WI38 (cell line): ENCODE measurements around the gene SMAD3.

Experiments
- H3K4me3 ChIP-seq: 2 replicates; pipeline ENCODE4 v1.5.1; 2011; ENCODE audit warnings: low read depth, mild to moderate bottlenecking, control low read depth, low read length
- CTCF ChIP-seq: IDR thresholded peaks from 2 replicates; pipeline ENCODE4 v1.5.1; 2012; ENCODE audit warnings: low read depth, mild to moderate bottlenecking, control low read depth, low read length

Gene SMAD3

GRCh38 chr15:67164401-67164791 lies 99.0 kb downstream of the SMAD3 start:
- no peak overlapping the region for H3K4me3 ChIP-seq
- no peak for TF ChIP-seq CTCF

- TF ChIP-seq CTCF: no peak
- no peak overlapping the region for H3K4me3 ChIP-seq
Observed at GRCh38 chr15:67164811-67165253, 99.4 kb downstream of the SMAD3 start.

GRCh38 chr15:67165254-67166253 lies 100.2 kb downstream of the SMAD3 start:
- no peak overlapping the region for H3K4me3 ChIP-seq

GRCh38 chr15:67166280-67167009 lies 101.0 kb downstream of the SMAD3 start:
- TF ChIP-seq CTCF: no peak
- H3K4me3 ChIP-seq: no peak overlapping the region

More at GRCh38 chr15:67165254-67166253, 100.2 kb downstream of the SMAD3 start:
- no peak for TF ChIP-seq CTCF

GRCh38 chr15:67167091-67167490 lies 101.7 kb downstream of the SMAD3 start:
- TF ChIP-seq CTCF: no peak
- 0 out of 2 replicates have a peak overlapping the region, but pooled peaks have one; percentile 3 for H3K4me3 ChIP-seq

- no peak for TF ChIP-seq CTCF
- H3K4me3 ChIP-seq: no peak overlapping the region
Observed at GRCh38 chr15:67168694-67169093, 103.3 kb downstream of the SMAD3 start.
